Loucy (cell line): ENCODE measurements around the gene CNTFR.

Experiments
- H2AFZ ChIP-seq: fragments of 200-600 bp; sonication (generic); 2 replicates; pipeline ENCODE4 v1.6.0; 2016; ENCODE audit warnings: antibody characterized with exemption, mild to moderate bottlenecking, low read length, moderate library complexity
- H3F3A ChIP-seq: fragments of 200-600 bp; 2 replicates; pipeline ENCODE4 v1.6.0; 2016; ENCODE audit warnings: antibody characterized with exemption, low read depth, mild to moderate bottlenecking
- H3K27me3 ChIP-seq: fragments of 200-600 bp; sonication (generic); 2 replicates; pipeline ENCODE4 v1.6.1; 2014; ENCODE audit warnings: low read length, mild to moderate bottlenecking; ENCODE audit not compliant: insufficient read depth, poor library complexity, severe bottlenecking
- H3K36me3 ChIP-seq: fragments of 200-600 bp; sonication (generic); 2 replicates; pipeline ENCODE4 v1.6.1; 2016; ENCODE audit warnings: low read length; ENCODE audit not compliant: insufficient read depth
- H3K4me1 ChIP-seq: fragments of 200-600 bp; sonication (generic); 2 replicates; pipeline ENCODE4 v1.5.1; 2014; ENCODE audit warnings: low read length, mild to moderate bottlenecking; ENCODE audit not compliant: insufficient read depth, poor library complexity, severe bottlenecking
- H3K4me2 ChIP-seq: fragments of 200-600 bp; sonication (generic); 2 replicates; pipeline ENCODE4 v1.6.0; 2014; ENCODE audit warnings: antibody characterized with exemption, low read length, low read depth, mild to moderate bottlenecking; ENCODE audit not compliant: poor library complexity, severe bottlenecking
- H3K4me3 ChIP-seq: fragments of 200-600 bp; sonication (generic); 2 replicates; pipeline ENCODE4 v1.5.1; 2014; ENCODE audit warnings: low read length, mild to moderate bottlenecking, mixed read lengths; ENCODE audit not compliant: poor library complexity, severe bottlenecking
- H3K79me2 ChIP-seq: fragments of 200-600 bp; sonication (generic); 2 replicates; pipeline ENCODE4 v1.6.1; 2014; ENCODE audit warnings: low read length; ENCODE audit not compliant: insufficient read depth
- H3K9ac ChIP-seq: fragments of 200-600 bp; sonication (generic); 2 replicates; pipeline ENCODE4 v1.6.0; 2014; ENCODE audit warnings: mild to moderate bottlenecking, low read depth, low read length, moderate library complexity; ENCODE audit not compliant: poor library complexity, severe bottlenecking
- H3K9me2 ChIP-seq: fragments of 200-600 bp; sonication (generic); replicated peaks from 2 replicates; pipeline ENCODE4 v1.6.1; 2016; ENCODE audit warnings: low read depth, low read length, mixed read lengths
- H3K9me3 ChIP-seq: fragments of 200-600 bp; sonication (generic); 2 replicates; pipeline ENCODE4 v1.6.1; 2014; ENCODE audit warnings: mild to moderate bottlenecking, antibody characterized with exemption, low read length, low read depth; ENCODE audit not compliant: insufficient read depth
- H4K20me1 ChIP-seq: fragments of 200-600 bp; sonication (generic); 2 replicates; pipeline ENCODE4 v1.6.0; 2014; ENCODE audit warnings: antibody characterized with exemption, low read length, mild to moderate bottlenecking; ENCODE audit not compliant: insufficient read depth, poor library complexity, severe bottlenecking
- CTCF ChIP-seq: fragments of 200-600 bp; sonication (generic); conservative IDR thresholded peaks from 2 replicates; pipeline ENCODE4 v1.5.1; 2014; ENCODE audit warnings: mild to moderate bottlenecking, antibody characterized with exemption, low read length
- EZH2phosphoT487 ChIP-seq: fragments of 200-600 bp; IDR thresholded peaks from 2 replicates; pipeline ENCODE4 v1.6.1; 2018; ENCODE audit warnings: antibody characterized with exemption, mild to moderate bottlenecking, moderate library complexity, borderline replicate concordance

Gene CNTFR

GRCh38 chr9:34517185-34517584, 72.3 kb downstream of the CNTFR start:
- Histone ChIP-seq H3K4me2 (no peak overlapping the region), H3K36me3 (no peaks in the 10 kb centered on the region)

GRCh38 chr9:34515959-34516358, 73.6 kb downstream of the CNTFR start:
- Histone ChIP-seq H3K4me3 (no peak overlapping the region), H3K4me2 (no peak overlapping the region), H3K9me2 (no peaks in the 10 kb centered on the region), H3K79me2 (no peaks in the 10 kb centered on the region), H2AFZ (no peak overlapping the region), H3K27me3 (no peaks in the 10 kb centered on the region), H3F3A (no peaks in the 10 kb centered on the region), H3K9me3 (no peaks in the 10 kb centered on the region), H3K9ac (no peak overlapping the region), H3K36me3 (no peaks in the 10 kb centered on the region), H3K4me1 (no peaks in the 10 kb centered on the region), H4K20me1 (no peaks in the 10 kb centered on the region)
- no peak for TF ChIP-seq EZH2phosphoT487
- TF ChIP-seq CTCF: no peak

More at GRCh38 chr9:34517185-34517584, 72.3 kb downstream of the CNTFR start:
- Histone ChIP-seq H3K27me3 (no peaks in the 10 kb centered on the region), H3K9me3 (no peaks in the 10 kb centered on the region), H3K9me2 (no peaks in the 10 kb centered on the region), H3K9ac (no peak overlapping the region), H3K4me1 (no peaks in the 10 kb centered on the region), H3K79me2 (no peaks in the 10 kb centered on the region), H3F3A (no peaks in the 10 kb centered on the region), H3K4me3 (no peak overlapping the region), H2AFZ (no peak overlapping the region), H4K20me1 (no peaks in the 10 kb centered on the region)
- TF ChIP-seq CTCF (no peak), EZH2phosphoT487 (no peak)

- H3K9me3 ChIP-seq: no peaks in the 10 kb centered on the region
- no peaks in the 10 kb centered on the region for H3K4me1 ChIP-seq
- no peaks in the 10 kb centered on the region for H3K27me3 ChIP-seq
- no peaks in the 10 kb centered on the region for H4K20me1 ChIP-seq
- no peaks in the 10 kb centered on the region for H3K36me3 ChIP-seq
- no peak overlapping the region for H3K4me3 ChIP-seq
- no peaks in the 10 kb centered on the region for H3K9me2 ChIP-seq
- TF ChIP-seq EZH2phosphoT487 (no peak), CTCF (no peak)
- no peaks in the 10 kb centered on the region for H3K79me2 ChIP-seq
- H3K9ac ChIP-seq: no peak overlapping the region
- H3F3A ChIP-seq: no peaks in the 10 kb centered on the region
- no peak overlapping the region for H3K4me2 ChIP-seq
- H2AFZ ChIP-seq: no peak overlapping the region
Observed at GRCh38 chr9:34514816-34515215, 74.7 kb downstream of the CNTFR start.
